Suppressor macrophage treated with lipopolysaccharide for 1 hour (primary cell): ENCODE data around the gene UBE2E1.
"Not testable (repeated sequence)": the region's sequence is repeated elsewhere in the genome, so short reads cannot be mapped to it uniquely, and the experiment has no call there.

Source experiments
- DNase-seq, 3 donors: peaks; one replicate each; pipeline ENCODE4 v3.0.0-alpha.2; 2020 to 2022

Gene UBE2E1

GRCh38 chr3:23822559-23822958 lies 16.8 kb downstream of the UBE2E1 start:
- DNase-seq: no peak

GRCh38 chr3:23823620-23824019 lies 17.9 kb downstream of the UBE2E1 start:
- no peak for DNase-seq

- no peak for DNase-seq
Measured at GRCh38 chr3:23824699-23825444, 19.1 kb downstream of the UBE2E1 start.

GRCh38 chr3:23825802-23826201 lies 20.0 kb downstream of the UBE2E1 start:
- DNase-seq: no peak

GRCh38 chr3:23826382-23827064 lies 20.8 kb downstream of the UBE2E1 start:
- DNase-seq: peak; percentile 60 to 67 (median 61)

GRCh38 chr3:23829242-23829934 lies 23.6 kb downstream of the UBE2E1 start:
- peak; percentile 75 to 89 (median 85) for DNase-seq

GRCh38 chr3:23830869-23831484 lies 25.2 kb downstream of the UBE2E1 start:
- no peak for DNase-seq

GRCh38 chr3:23831517-23832394 lies 26.0 kb downstream of the UBE2E1 start:
- no peak for DNase-seq

GRCh38 chr3:23832523-23832922 lies 26.8 kb downstream of the UBE2E1 start:
- DNase-seq: no peak

GRCh38 chr3:23834082-23834870 lies 28.5 kb downstream of the UBE2E1 start:
- no peak for DNase-seq

- DNase-seq: no peak
Measured at GRCh38 chr3:23835087-23835486, 29.3 kb downstream of the UBE2E1 start.

- DNase-seq: no peak
Measured at GRCh38 chr3:23835802-23836201, 30.0 kb downstream of the UBE2E1 start.

GRCh38 chr3:23836536-23837230 lies 30.9 kb downstream of the UBE2E1 start:
- peak; percentile 57 to 79 (median 74) for DNase-seq

- DNase-seq: no peak
Measured at GRCh38 chr3:23837286-23837685, 31.5 kb downstream of the UBE2E1 start.

- no peak for DNase-seq
Measured at GRCh38 chr3:23837691-23838090, 31.9 kb downstream of the UBE2E1 start.

GRCh38 chr3:23840521-23840920 lies 34.8 kb downstream of the UBE2E1 start:
- no peak for DNase-seq

- no peak for DNase-seq
Measured at GRCh38 chr3:23843869-23844268, 38.1 kb downstream of the UBE2E1 start.

GRCh38 chr3:23845326-23846216 lies 39.8 kb downstream of the UBE2E1 start:
- peak in 2 of 3 donors; percentile 45 to 52 for DNase-seq

- DNase-seq: not testable (repeated sequence)
Measured at GRCh38 chr3:23849462-23849861, 43.7 kb downstream of the UBE2E1 start.

GRCh38 chr3:23856286-23856685 lies 50.5 kb downstream of the UBE2E1 start:
- DNase-seq: no peak
